Anterior cingulate cortex (tissue), 58 donors: ENCODE results near the gene DCN.
"Not testable (repeated sequence)": the region's sequence is repeated elsewhere in the genome, so short reads cannot be mapped to it uniquely, and the experiment has no call there.

Experiments used
- DNase-seq, 58 donors: peaks; one replicate each; lab custom pipeline; 2025; lab: John Stamatoyannopoulos, UW

The DCN gene

GRCh38 chr12:91182636-91183455, at the start of gene DCN:
DCN (minus strand) TSS chr12:91182817; CDS start chr12:91178552, 4,265 bp downstream.
- DNase-seq = no peak

GRCh38 chr12:91230841-91231240, 48.2 kb upstream of the DCN start:
- DNase-seq = no peak

GRCh38 chr12:91226951-91227350, 44.3 kb upstream of the DCN start:
- DNase-seq = no peak

- no peak for DNase-seq
Observed at GRCh38 chr12:91225316-91225715, 42.7 kb upstream of the DCN start.

GRCh38 chr12:91224401-91224800, 41.8 kb upstream of the DCN start:
- DNase-seq = no peak

GRCh38 chr12:91222746-91223145, 40.1 kb upstream of the DCN start:
- DNase-seq = no peak

- DNase-seq = no peak
Observed at GRCh38 chr12:91219919-91220318, 37.3 kb upstream of the DCN start.

GRCh38 chr12:91219511-91219910, 36.9 kb upstream of the DCN start:
- no peak for DNase-seq

GRCh38 chr12:91216871-91217270, 34.3 kb upstream of the DCN start:
- no peak for DNase-seq

GRCh38 chr12:91215940-91216454, 33.4 kb upstream of the DCN start:
- DNase-seq = no peak

GRCh38 chr12:91211866-91212265, 29.2 kb upstream of the DCN start:
- DNase-seq = no peak

- DNase-seq = no peak
Observed at GRCh38 chr12:91210618-91211017, 28.0 kb upstream of the DCN start.

GRCh38 chr12:91210144-91210543, 27.5 kb upstream of the DCN start:
- no peak for DNase-seq

- DNase-seq = not testable (repeated sequence)
Observed at GRCh38 chr12:91207301-91207700, 24.7 kb upstream of the DCN start.

- DNase-seq = no peak
Observed at GRCh38 chr12:91205811-91206210, 23.2 kb upstream of the DCN start.

GRCh38 chr12:91204421-91204820, 21.8 kb upstream of the DCN start:
- DNase-seq = no peak

GRCh38 chr12:91203610-91204009, 21.0 kb upstream of the DCN start:
- DNase-seq = no peak

- no peak for DNase-seq
Observed at GRCh38 chr12:91202390-91202789, 19.8 kb upstream of the DCN start.

GRCh38 chr12:91196436-91196835, 13.8 kb upstream of the DCN start:
- DNase-seq = no peak

- no peak for DNase-seq
Observed at GRCh38 chr12:91194500-91194899, 11.9 kb upstream of the DCN start.

- DNase-seq = no peak
Observed at GRCh38 chr12:91191513-91192111, 9.0 kb upstream of the DCN start.

- DNase-seq = no peak
Observed at GRCh38 chr12:91189516-91189915, 6.9 kb upstream of the DCN start.
